SK-N-SH (cell line): Measurements from ENCODE around the gene NEK10. TPM values are rescaled to one million over a fixed set of nuclear protein-coding genes. Genes with fewer than 3 reads are reported as not detected.
"Not testable (repeated sequence)": the region's sequence is repeated elsewhere in the genome, so short reads cannot be mapped to it uniquely, and the experiment has no call there.

Experiments used
- CTCF ChIA-PET: fragments of 300-600, 350-600 bp; formaldehyde crosslinking; extraction: SDS; loops from one replicate; lab custom pipeline; 2021; lab: Yijun Ruan, JAX
- POLR2A ChIA-PET: fragments of 350-600 bp; sonication (Branson Sonifier 250); formaldehyde crosslinking; extraction: SDS; loops from one replicate; lab custom pipeline; 2020; ENCODE audit warnings: antibody characterized with exemption, inconsistent platforms; lab: Yijun Ruan, JAX
- DNase-seq: peaks from one replicate; pipeline ENCODE4 v3.0.0; 2012
- H2AFZ ChIP-seq: fragments of 200-600 bp; sonication (generic); 2 replicates; pipeline ENCODE4 v1.8.1; 2016; ENCODE audit warnings: antibody characterized with exemption, mild to moderate bottlenecking, low read depth
- H3F3A ChIP-seq: fragments of 200-600 bp; sonication (generic); replicated peaks from 2 replicates; pipeline ENCODE3; 2016; ENCODE audit warnings: antibody characterized with exemption, mild to moderate bottlenecking; ENCODE audit not compliant: insufficient read depth
- H3K27ac ChIP-seq, 2 experiments: fragments of 200-500 bp in 1 of 2; fragments of 200-600 bp in 1 of 2; sonication (Bioruptor generic) in 1 of 2; sonication (generic), shearing (Covaris generic) in 1 of 2; 2 replicates each; pipeline versions ENCODE4 v1.5.1 to v1.6.1; 2014 to 2016; ENCODE audit warnings: low read depth in 2 of 2, inconsistent platforms in 1 of 2, low read length in 1 of 2, mild to moderate bottlenecking in 1 of 2, mixed read lengths in 1 of 2
- H3K27me3 ChIP-seq: fragments of 200-600 bp; sonication (generic), shearing (Covaris generic); 2 replicates; pipeline ENCODE4 v1.6.1; 2016; ENCODE audit warnings: mixed run types; ENCODE audit not compliant: insufficient read depth
- H3K36me3 ChIP-seq, 2 experiments: fragments of 200-500 bp in 1 of 2; fragments of 200-600 bp in 1 of 2; sonication (Bioruptor generic) in 1 of 2; sonication (generic) in 1 of 2; replicated peaks in 1 of 2; 2 replicates each; pipeline versions ENCODE3 to v1.5.1; 2014 to 2016; ENCODE audit warnings: low read length in 1 of 2, mild to moderate bottlenecking in 1 of 2; ENCODE audit not compliant: insufficient read depth in 2 of 2, control insufficient read depth in 1 of 2
- H3K4me1 ChIP-seq, 2 experiments: fragments of 200-500 bp in 1 of 2; fragments of 200-600 bp in 1 of 2; sonication (Bioruptor generic) in 1 of 2; sonication (generic), shearing (Covaris generic) in 1 of 2; 2 replicates each; pipeline versions ENCODE4 v1.5.1 to v1.6.1; 2014 to 2016; ENCODE audit warnings: low read depth in 1 of 2, low read length in 1 of 2, mixed run types in 1 of 2; ENCODE audit not compliant: insufficient read depth in 2 of 2, control insufficient read depth in 1 of 2
- H3K4me2 ChIP-seq: fragments of 200-600 bp; sonication (generic), shearing (Covaris generic); 2 replicates; pipeline ENCODE4 v1.6.1; 2017; ENCODE audit warnings: mixed run types
- H3K4me3 ChIP-seq, 2 experiments: fragments of 200-500 bp in 1 of 2; fragments of 200-600 bp in 1 of 2; sonication (Bioruptor generic) in 1 of 2; sonication (generic), shearing (Covaris generic) in 1 of 2; 2 replicates each; pipeline versions ENCODE4 v1.5.1 to v1.8.1; 2014 to 2016; ENCODE audit warnings: low read depth in 2 of 2, inconsistent platforms in 1 of 2, low read length in 1 of 2, mild to moderate bottlenecking in 1 of 2, mixed read lengths in 1 of 2, moderate library complexity in 1 of 2
- H3K79me2 ChIP-seq: fragments of 200-600 bp; sonication (generic); 2 replicates; pipeline ENCODE4 v1.8.1; 2017; ENCODE audit warnings: mild to moderate bottlenecking; ENCODE audit not compliant: insufficient read depth
- H3K9ac ChIP-seq: fragments of 200-600 bp; sonication (generic); 2 replicates; pipeline ENCODE4 v1.6.1; 2017; ENCODE audit warnings: mixed run types
- H3K9me2 ChIP-seq: fragments of 200-600 bp; sonication (generic); 2 replicates; pipeline ENCODE4 v1.6.1; 2017; ENCODE audit warnings: mixed run types
- H3K9me3 ChIP-seq: fragments of 200-600 bp; sonication (generic); 2 replicates; pipeline ENCODE4 v1.6.1; 2017; ENCODE audit warnings: mixed run types, mild to moderate bottlenecking, moderate library complexity
- H4K20me1 ChIP-seq: fragments of 200-600 bp; sonication (generic); 2 replicates; pipeline ENCODE4 v1.6.1; 2017; ENCODE audit warnings: mild to moderate bottlenecking, mixed run types; ENCODE audit not compliant: insufficient read depth
- CHD2 ChIP-seq: fragments of 150-350 bp; IDR thresholded peaks from 2 replicates; pipeline ENCODE4 v1.6.1; 2018; ENCODE audit warnings: low read length; ENCODE audit not compliant: partially characterized antibody
- ELF1 ChIP-seq: IDR thresholded peaks from 2 replicates; pipeline ENCODE4 v1.4.0; 2012
- EP300 ChIP-seq, 2 experiments: IDR thresholded peaks; 2 replicates each; pipeline versions ENCODE4 v1.4.0 to v1.6.1; 2012; ENCODE audit warnings: borderline replicate concordance in 1 of 2, low read depth in 1 of 2, low read length in 1 of 2
- FOSL2 ChIP-seq: IDR thresholded peaks from 2 replicates; pipeline ENCODE4 v1.4.0; 2012; ENCODE audit warnings: low read depth, mild to moderate bottlenecking, moderate library complexity, borderline replicate concordance
- GABPA ChIP-seq: IDR thresholded peaks from 2 replicates; pipeline ENCODE4 v1.4.0; 2012; ENCODE audit warnings: low read depth, mild to moderate bottlenecking
- JUND ChIP-seq: IDR thresholded peaks from 2 replicates; pipeline ENCODE4 v1.4.0; 2012
- MXI1 ChIP-seq: IDR thresholded peaks from 2 replicates; pipeline ENCODE4 v1.6.1; 2012; ENCODE audit warnings: mild to moderate bottlenecking, low read depth, low read length, improper control_type of control experiment
- NFIC ChIP-seq: IDR thresholded peaks from 2 replicates; pipeline ENCODE4 v1.4.0; 2012; ENCODE audit warnings: borderline replicate concordance
- POLR2AphosphoS5 ChIP-seq: IDR thresholded peaks from 2 replicates; pipeline ENCODE4 v1.6.1; 2012; ENCODE audit warnings: low read depth, low read length
- RAD21 ChIP-seq: IDR thresholded peaks from 2 replicates; pipeline ENCODE4 v1.6.1; 2012; ENCODE audit warnings: mild to moderate bottlenecking, low read length
- RCOR1 ChIP-seq: fragments of 150-350 bp; IDR thresholded peaks from 2 replicates; pipeline ENCODE4 v1.6.1; 2017; ENCODE audit warnings: antibody characterized with exemption, low read length
- SMC3 ChIP-seq: IDR thresholded peaks from 2 replicates; pipeline ENCODE4 v1.6.1; 2012; ENCODE audit warnings: low read depth, low read length, improper control_type of control experiment
- TEAD4 ChIP-seq: IDR thresholded peaks from 2 replicates; pipeline ENCODE4 v1.4.0; 2012; ENCODE audit warnings: mild to moderate bottlenecking, borderline replicate concordance; ENCODE audit not compliant: insufficient read depth
- WGBS: methylation state at CpG from one replicate; pipeline ENCODE4 v1.1.6; 2017; ENCODE audit warnings: low lambda C conversion rate; 5-methylcytosine and 5-hydroxymethylcytosine counted together
- polyA plus RNA-seq, 3 experiments: library from polyadenylated mRNA; depleted of rRNA; stranded (reverse); fragments of >200 nt; gene quantifications; 2 replicates each; pipeline ENCODE4 v1.2.3, GENCODE V29; 2012
- TF ChIP-seq, protein P1 (sequence below): IDR thresholded peaks from 2 replicates; pipeline ENCODE4 v1.6.1; 2012; ENCODE audit warnings: mild to moderate bottlenecking, low read depth, low read length, moderate library complexity
- TF ChIP-seq, protein P2 (sequence below): fragments of 150-350 bp; IDR thresholded peaks from 2 replicates; pipeline ENCODE4 v1.6.1; 2017; ENCODE audit warnings: antibody characterized with exemption, low read length, low read depth, borderline replicate concordance
- TF ChIP-seq, protein P3 (sequence below): IDR thresholded peaks from 2 replicates; pipeline ENCODE4 v1.4.0; 2012; ENCODE audit warnings: low read depth

NEK10 gene
- polyA plus RNA-seq, 1 of the 3 experiments (the other 2 are of a cell fraction) = 1.0 TPM

DNA sequence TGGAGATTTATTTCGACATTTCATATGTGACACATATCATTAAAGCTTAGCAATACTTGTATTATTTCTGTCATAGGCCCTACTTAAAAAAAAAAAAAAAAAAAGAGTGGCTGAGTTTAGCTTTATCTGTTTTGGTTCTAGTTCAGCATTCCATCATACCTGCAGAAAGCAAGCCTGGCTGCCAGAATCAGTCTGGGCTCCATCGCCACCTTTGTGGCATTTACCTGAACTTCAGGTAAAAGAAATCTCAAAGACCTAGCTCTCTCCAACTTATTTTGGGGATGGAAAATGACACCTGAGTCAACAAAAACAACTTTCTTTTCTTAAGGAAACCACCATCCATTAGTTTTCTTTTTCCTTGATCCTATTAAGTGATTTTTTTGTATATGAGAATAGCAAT, 82.1 kb downstream of the NEK10 start (continued):
- TF ChIP-seq RCOR1 (no peak), POLR2AphosphoS5 (no peak)
- TF ChIP-seq, all 33 proteins: peak for 0

DNA sequence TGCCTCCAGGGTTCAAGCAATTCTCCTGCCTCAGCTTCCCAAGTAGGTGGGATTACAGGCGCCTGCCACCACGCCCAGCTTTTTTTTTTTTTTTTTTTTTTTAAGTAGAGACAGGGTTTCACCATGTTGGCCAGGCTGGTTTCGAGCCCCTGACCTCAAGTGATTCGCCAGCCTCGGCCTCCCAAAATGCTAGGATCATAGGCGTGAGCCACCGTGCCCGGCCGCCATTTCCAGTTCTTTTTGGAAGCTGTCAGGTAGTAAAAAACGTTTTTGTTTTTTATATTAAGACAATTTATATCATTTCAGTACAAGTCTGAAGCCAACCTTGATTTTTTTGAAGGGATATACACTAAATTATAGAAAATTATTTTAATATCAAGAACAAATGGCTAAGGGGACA, 82.7 kb downstream of the NEK10 start:
- POLR2A ChIA-PET = not testable (repeated sequence)
- WGBS = 75% methylated on average over 10 of the region's 10 CpGs
- CTCF ChIA-PET = interaction anchor here (1.8 kb wide), 1 partner anchor 26 kb away, joined by 6 read pairs; no protein-coding TSS in a partner anchor

DNA sequence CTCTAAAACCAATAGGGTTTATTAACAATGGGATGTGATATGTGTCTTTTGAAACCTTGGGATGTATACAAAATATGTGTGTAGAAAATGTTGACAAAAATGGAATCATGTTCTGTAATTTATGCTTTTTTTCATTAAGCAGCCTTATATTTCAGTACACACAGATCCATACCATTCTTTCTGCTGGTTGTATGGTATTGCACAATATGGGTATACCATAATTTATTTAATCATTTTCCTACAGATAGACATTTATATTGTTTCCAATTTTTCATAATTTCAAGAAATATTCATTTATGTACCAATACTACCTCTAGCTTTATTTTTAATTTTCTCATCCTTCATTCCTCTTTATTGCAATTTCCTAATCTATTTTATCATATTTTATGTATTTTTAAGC, 83.5 kb downstream of the NEK10 start:
- no peak overlapping the region for H3K9ac ChIP-seq
- CTCF ChIA-PET = no interaction called here
- peaks cover 0 to 4% of the 10 kb centered on the region in 2 experiments for H3K36me3 ChIP-seq
- no peak overlapping the region for H3K27ac ChIP-seq
- H2AFZ ChIP-seq = no peak overlapping the region
- H3K4me1 ChIP-seq = no peaks in the 10 kb centered on the region
- DNase-seq = no peak
- no peak overlapping the region for H3K4me3 ChIP-seq
- H3K27me3 ChIP-seq = no peaks in the 10 kb centered on the region
- H3F3A ChIP-seq = no peaks in the 10 kb centered on the region
- TF ChIP-seq GABPA (no peak), POLR2AphosphoS5 (no peak), EP300 (IDR thresholded peaks at IDR 0.05; ENCODE audit: borderline replicate concordance in 1 of 2, low read depth in 1 of 2, low read length in 1 of 2) (no peak), SMC3 (no peak), FOSL2 (no peak), ELF1 (no peak), TEAD4 (no peak), JUND (no peak), RCOR1 (no peak), CHD2 (no peak), NFIC (no peak), RAD21 (no peak), MXI1 (no peak)
- TF ChIP-seq, protein P1, sequence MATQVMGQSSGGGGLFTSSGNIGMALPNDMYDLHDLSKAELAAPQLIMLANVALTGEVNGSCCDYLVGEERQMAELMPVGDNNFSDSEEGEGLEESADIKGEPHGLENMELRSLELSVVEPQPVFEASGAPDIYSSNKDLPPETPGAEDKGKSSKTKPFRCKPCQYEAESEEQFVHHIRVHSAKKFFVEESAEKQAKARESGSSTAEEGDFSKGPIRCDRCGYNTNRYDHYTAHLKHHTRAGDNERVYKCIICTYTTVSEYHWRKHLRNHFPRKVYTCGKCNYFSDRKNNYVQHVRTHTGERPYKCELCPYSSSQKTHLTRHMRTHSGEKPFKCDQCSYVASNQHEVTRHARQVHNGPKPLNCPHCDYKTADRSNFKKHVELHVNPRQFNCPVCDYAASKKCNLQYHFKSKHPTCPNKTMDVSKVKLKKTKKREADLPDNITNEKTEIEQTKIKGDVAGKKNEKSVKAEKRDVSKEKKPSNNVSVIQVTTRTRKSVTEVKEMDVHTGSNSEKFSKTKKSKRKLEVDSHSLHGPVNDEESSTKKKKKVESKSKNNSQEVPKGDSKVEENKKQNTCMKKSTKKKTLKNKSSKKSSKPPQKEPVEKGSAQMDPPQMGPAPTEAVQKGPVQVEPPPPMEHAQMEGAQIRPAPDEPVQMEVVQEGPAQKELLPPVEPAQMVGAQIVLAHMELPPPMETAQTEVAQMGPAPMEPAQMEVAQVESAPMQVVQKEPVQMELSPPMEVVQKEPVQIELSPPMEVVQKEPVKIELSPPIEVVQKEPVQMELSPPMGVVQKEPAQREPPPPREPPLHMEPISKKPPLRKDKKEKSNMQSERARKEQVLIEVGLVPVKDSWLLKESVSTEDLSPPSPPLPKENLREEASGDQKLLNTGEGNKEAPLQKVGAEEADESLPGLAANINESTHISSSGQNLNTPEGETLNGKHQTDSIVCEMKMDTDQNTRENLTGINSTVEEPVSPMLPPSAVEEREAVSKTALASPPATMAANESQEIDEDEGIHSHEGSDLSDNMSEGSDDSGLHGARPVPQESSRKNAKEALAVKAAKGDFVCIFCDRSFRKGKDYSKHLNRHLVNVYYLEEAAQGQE = no peak
- TF ChIP-seq, protein P2, sequence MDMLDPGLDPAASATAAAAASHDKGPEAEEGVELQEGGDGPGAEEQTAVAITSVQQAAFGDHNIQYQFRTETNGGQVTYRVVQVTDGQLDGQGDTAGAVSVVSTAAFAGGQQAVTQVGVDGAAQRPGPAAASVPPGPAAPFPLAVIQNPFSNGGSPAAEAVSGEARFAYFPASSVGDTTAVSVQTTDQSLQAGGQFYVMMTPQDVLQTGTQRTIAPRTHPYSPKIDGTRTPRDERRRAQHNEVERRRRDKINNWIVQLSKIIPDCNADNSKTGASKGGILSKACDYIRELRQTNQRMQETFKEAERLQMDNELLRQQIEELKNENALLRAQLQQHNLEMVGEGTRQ = no peak
- TF ChIP-seq, protein P3, sequence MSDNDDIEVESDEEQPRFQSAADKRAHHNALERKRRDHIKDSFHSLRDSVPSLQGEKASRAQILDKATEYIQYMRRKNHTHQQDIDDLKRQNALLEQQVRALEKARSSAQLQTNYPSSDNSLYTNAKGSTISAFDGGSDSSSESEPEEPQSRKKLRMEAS = no peak
- no peaks in the 10 kb centered on the region for H3K79me2 ChIP-seq
- H3K9me3 ChIP-seq = no peaks in the 10 kb centered on the region
- no peaks in the 10 kb centered on the region for H4K20me1 ChIP-seq
- H3K9me2 ChIP-seq = no peaks in the 10 kb centered on the region; the same call in 1 of the 2 replicates
- POLR2A ChIA-PET = no interaction called here
- H3K4me2 ChIP-seq = no peak overlapping the region

More for the DNA sequence above, 82.7 kb downstream of the NEK10 start:
- H2AFZ ChIP-seq, H3K9me3 ChIP-seq, H4K20me1 ChIP-seq, H3K4me2 ChIP-seq, H3K4me3 ChIP-seq, H3K36me3 ChIP-seq, H3K9me2 ChIP-seq, DNase-seq, H3F3A ChIP-seq, H3K79me2 ChIP-seq, H3K4me1 ChIP-seq, H3K27ac ChIP-seq, H3K27me3 ChIP-seq, H3K9ac ChIP-seq: not testable (repeated sequence)
